HepG2 (cell line): ENCODE measurements around the gene PKMYT1. TPM values are rescaled to one million over a fixed set of nuclear protein-coding genes. Genes with fewer than 3 reads are reported as not detected.
A peak's percentile ranks its signal among the peaks of the same experiment; 100 is the strongest.

Source experiments
- ARHGAP35 ChIP-seq: sonication (generic); formaldehyde crosslinking; IDR thresholded peaks from 2 replicates; pipeline ENCODE4 v1.9.0; 2022; ENCODE audit warnings: mild to moderate bottlenecking, inconsistent platforms, moderate library complexity, missing genetic modification reagents, borderline replicate concordance
- CBX5 ChIP-seq: sonication (generic); formaldehyde crosslinking; IDR thresholded peaks from 2 replicates; pipeline ENCODE4 v1.4.0; 2020; ENCODE audit warnings: missing genetic modification reagents, borderline replicate concordance
- DRAP1 ChIP-seq: IDR thresholded peaks from 2 replicates; pipeline ENCODE4 v1.6.1; 2016; ENCODE audit warnings: missing genetic modification reagents, missing compliant biosample characterization
- FOXJ3 ChIP-seq: sonication (generic); formaldehyde crosslinking; IDR thresholded peaks from 2 replicates; pipeline ENCODE4 v1.4.0; 2020; ENCODE audit warnings: missing genetic modification reagents, mild to moderate bottlenecking, borderline replicate concordance
- HMG20A ChIP-seq: IDR thresholded peaks from 2 replicates; pipeline ENCODE4 v1.6.1; 2016; ENCODE audit warnings: borderline replicate concordance
- HNRNPLL ChIP-seq: fragments of 200-400 bp; formaldehyde crosslinking; IDR thresholded peaks from 2 replicates; pipeline ENCODE4 v1.6.1; 2017; ENCODE audit warnings: mild to moderate bottlenecking, low read depth, low read length; ENCODE audit not compliant: poor library complexity, severe bottlenecking
- MTA1 ChIP-seq: sonication (generic); formaldehyde crosslinking; IDR thresholded peaks from 2 replicates; pipeline ENCODE4 v1.4.0; 2020; ENCODE audit warnings: missing genetic modification reagents, mild to moderate bottlenecking, borderline replicate concordance
- NAIF1 ChIP-seq: sonication (generic); formaldehyde crosslinking; IDR thresholded peaks from 2 replicates; pipeline ENCODE4 v1.5.0; 2020; ENCODE audit warnings: mild to moderate bottlenecking, missing genetic modification reagents, borderline replicate concordance
- NCOA1 ChIP-seq: sonication (generic); formaldehyde crosslinking; IDR thresholded peaks from 2 replicates; pipeline ENCODE4 v1.9.0; 2021; ENCODE audit warnings: missing genetic modification reagents
- NR2F1 ChIP-seq, 2 experiments: fragments of 450-650 bp in 1 of 2; formaldehyde crosslinking in 1 of 2; IDR thresholded peaks; 2 replicates each; pipeline versions ENCODE4 v1.5.0 to v1.6.1; 2016 to 2020; ENCODE audit warnings: mild to moderate bottlenecking in 1 of 2, missing compliant biosample characterization in 1 of 2, missing genetic modification reagents in 1 of 2, moderate library complexity in 1 of 2
- RBAK ChIP-seq: sonication (generic); formaldehyde crosslinking; IDR thresholded peaks from 2 replicates; pipeline ENCODE4 v1.5.1; 2020; ENCODE audit warnings: mild to moderate bottlenecking, missing genetic modification reagents
- RBFOX2 ChIP-seq: fragments of 200-400 bp; formaldehyde crosslinking; IDR thresholded peaks from 2 replicates; pipeline ENCODE4 v1.6.1; 2017; ENCODE audit warnings: low read depth, mild to moderate bottlenecking, low read length
- RFXAP ChIP-seq: sonication (generic); formaldehyde crosslinking; IDR thresholded peaks from 2 replicates; pipeline ENCODE4 v1.4.0; 2020; ENCODE audit warnings: missing genetic modification reagents, borderline replicate concordance
- SMYD3 ChIP-seq: sonication (generic); formaldehyde crosslinking; IDR thresholded peaks from 2 replicates; pipeline ENCODE4 v1.8.1; 2023; ENCODE audit warnings: mild to moderate bottlenecking, missing genetic modification reagents
- TBX2 ChIP-seq: sonication (generic); formaldehyde crosslinking; IDR thresholded peaks from 2 replicates; pipeline ENCODE4 v1.5.0; 2020; ENCODE audit warnings: missing genetic modification reagents, mild to moderate bottlenecking, borderline replicate concordance
- U2AF1 ChIP-seq: fragments of 200-400 bp; formaldehyde crosslinking; optimal IDR thresholded peaks from 2 replicates; pipeline ENCODE3; 2017; ENCODE audit warnings: mild to moderate bottlenecking, low read depth, low read length
- ZBTB1 ChIP-seq: sonication (generic); formaldehyde crosslinking; IDR thresholded peaks from 2 replicates; pipeline ENCODE4 v1.4.0; 2020; ENCODE audit warnings: missing genetic modification reagents, borderline replicate concordance
- ZNF143 ChIP-seq: sonication (generic); formaldehyde crosslinking; IDR thresholded peaks from 2 replicates; pipeline ENCODE4 v1.4.0; 2020; ENCODE audit warnings: missing genetic modification reagents
- ZNF256 ChIP-seq: sonication (generic); formaldehyde crosslinking; conservative IDR thresholded peaks from 2 replicates; pipeline ENCODE4 v1.4.0; 2020; ENCODE audit warnings: missing genetic modification reagents
- ZNF33A ChIP-seq: sonication (generic); formaldehyde crosslinking; IDR thresholded peaks from 2 replicates; pipeline ENCODE4 v1.5.1; 2020; ENCODE audit warnings: missing genetic modification reagents, mild to moderate bottlenecking, moderate library complexity, borderline replicate concordance
- ZNF552 ChIP-seq: sonication (generic); formaldehyde crosslinking; IDR thresholded peaks from 2 replicates; pipeline ENCODE4 v1.9.0; 2022; ENCODE audit warnings: missing genetic modification reagents, mild to moderate bottlenecking, borderline replicate concordance
- ZNF577 ChIP-seq: sonication (generic); formaldehyde crosslinking; IDR thresholded peaks from 2 replicates; pipeline ENCODE4 v1.4.0; 2020; ENCODE audit warnings: mild to moderate bottlenecking, low read depth, missing genetic modification reagents, borderline replicate concordance
- polyA plus RNA-seq, 8 experiments: library from polyadenylated mRNA; depleted of rRNA in 3 of 8; stranded (reverse) in 7 of 8; unstranded in 1 of 8; fragments of >200 nt; fragmentation: Illumina TruSeq in 4 of 8; extraction: Trizol in 4 of 8; gene quantifications; 2 replicates each; pipeline versions ENCODE4 v1.2.1 to v1.2.3, GENCODE V29; 2011 to 2016; ENCODE audit warnings: low read depth in 4 of 8, missing spikeins in 1 of 8, mixed read lengths in 1 of 8; ENCODE audit not compliant: insufficient read depth in 1 of 8
- total RNA-seq, 5 experiments: library from RNA; depleted of rRNA; stranded (reverse); fragments of >200 nt; fragmentation: Illumina TruSeq; extraction: Trizol; gene quantifications; 2 replicates each; pipeline ENCODE4 v1.2.3, GENCODE V29; 2016; ENCODE audit warnings: low read depth in 1 of 5
- TF ChIP-seq, protein P1 (sequence below): sonication (generic); formaldehyde crosslinking; IDR thresholded peaks from 2 replicates; pipeline ENCODE4 v1.8.1; 2023; ENCODE audit warnings: missing genetic modification reagents, inconsistent platforms, borderline replicate concordance
- TF ChIP-seq, protein P2 (sequence below): sonication (generic); formaldehyde crosslinking; IDR thresholded peaks from 2 replicates; pipeline ENCODE4 v1.4.0; 2020; ENCODE audit warnings: missing genetic modification reagents, mild to moderate bottlenecking, borderline replicate concordance

The PKMYT1 gene
- total and polyA plus RNA-seq, 2 of the 13 experiments (the other 11 are each of a cell fraction or from before 2014, with no cell fraction given) = 7.0 to 27.8 TPM

- no peak; the same call in 1 of the 2 replicates for TF ChIP-seq ZNF552 (CRISPR knock-in tag)
- TF ChIP-seq, protein P1, sequence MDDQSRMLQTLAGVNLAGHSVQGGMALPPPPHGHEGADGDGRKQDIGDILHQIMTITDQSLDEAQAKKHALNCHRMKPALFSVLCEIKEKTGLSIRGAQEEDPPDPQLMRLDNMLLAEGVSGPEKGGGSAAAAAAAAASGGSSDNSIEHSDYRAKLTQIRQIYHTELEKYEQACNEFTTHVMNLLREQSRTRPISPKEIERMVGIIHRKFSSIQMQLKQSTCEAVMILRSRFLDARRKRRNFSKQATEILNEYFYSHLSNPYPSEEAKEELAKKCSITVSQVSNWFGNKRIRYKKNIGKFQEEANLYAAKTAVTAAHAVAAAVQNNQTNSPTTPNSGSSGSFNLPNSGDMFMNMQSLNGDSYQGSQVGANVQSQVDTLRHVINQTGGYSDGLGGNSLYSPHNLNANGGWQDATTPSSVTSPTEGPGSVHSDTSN (CRISPR knock-in tag) = no peak
- TF ChIP-seq NCOA1 (CRISPR knock-in tag) = peak; percentile 65
- peak; percentile 91 for TF ChIP-seq RBFOX2
- TF ChIP-seq HNRNPLL = no peak
- no peak for TF ChIP-seq ZNF577 (CRISPR knock-in tag)
- TF ChIP-seq RFXAP (CRISPR knock-in tag) = peak; percentile 54; the same call in 1 of the 2 replicates
- peak; percentile 86; the same call in 1 of the 2 replicates for TF ChIP-seq MTA1 (CRISPR knock-in tag)
- 0 out of 2 replicates have a peak, but pooled peaks have one; percentile 28 for TF ChIP-seq SMYD3
- peak; percentile 61 for TF ChIP-seq U2AF1
- 0 out of 2 replicates have a peak, but pooled peaks have one; percentile 28 for TF ChIP-seq ARHGAP35 (CRISPR knock-in tag)
- TF ChIP-seq CBX5 = 0 out of 2 replicates have a peak, but pooled peaks have one; percentile 40
- TF ChIP-seq NAIF1 (CRISPR knock-in tag) = peak; percentile 46; the same call in 1 of the 2 replicates
- TF ChIP-seq FOXJ3 (CRISPR knock-in tag) = 0 out of 2 replicates have a peak, but pooled peaks have one; percentile 25
- TF ChIP-seq HMG20A = peak; percentile 52; the same call in 1 of the 2 replicates
- TF ChIP-seq, protein P2, sequence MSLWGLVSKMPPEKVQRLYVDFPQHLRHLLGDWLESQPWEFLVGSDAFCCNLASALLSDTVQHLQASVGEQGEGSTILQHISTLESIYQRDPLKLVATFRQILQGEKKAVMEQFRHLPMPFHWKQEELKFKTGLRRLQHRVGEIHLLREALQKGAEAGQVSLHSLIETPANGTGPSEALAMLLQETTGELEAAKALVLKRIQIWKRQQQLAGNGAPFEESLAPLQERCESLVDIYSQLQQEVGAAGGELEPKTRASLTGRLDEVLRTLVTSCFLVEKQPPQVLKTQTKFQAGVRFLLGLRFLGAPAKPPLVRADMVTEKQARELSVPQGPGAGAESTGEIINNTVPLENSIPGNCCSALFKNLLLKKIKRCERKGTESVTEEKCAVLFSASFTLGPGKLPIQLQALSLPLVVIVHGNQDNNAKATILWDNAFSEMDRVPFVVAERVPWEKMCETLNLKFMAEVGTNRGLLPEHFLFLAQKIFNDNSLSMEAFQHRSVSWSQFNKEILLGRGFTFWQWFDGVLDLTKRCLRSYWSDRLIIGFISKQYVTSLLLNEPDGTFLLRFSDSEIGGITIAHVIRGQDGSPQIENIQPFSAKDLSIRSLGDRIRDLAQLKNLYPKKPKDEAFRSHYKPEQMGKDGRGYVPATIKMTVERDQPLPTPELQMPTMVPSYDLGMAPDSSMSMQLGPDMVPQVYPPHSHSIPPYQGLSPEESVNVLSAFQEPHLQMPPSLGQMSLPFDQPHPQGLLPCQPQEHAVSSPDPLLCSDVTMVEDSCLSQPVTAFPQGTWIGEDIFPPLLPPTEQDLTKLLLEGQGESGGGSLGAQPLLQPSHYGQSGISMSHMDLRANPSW (CRISPR knock-in tag) = no peak
- peak; percentile 14 for TF ChIP-seq DRAP1
- TF ChIP-seq ZBTB1 = no peak
- no peak for TF ChIP-seq ZNF256
- peak; percentile 67 for TF ChIP-seq TBX2 (CRISPR knock-in tag)
- TF ChIP-seq NR2F1 (CRISPR knock-in tag; IDR thresholded peaks at IDR 0.05) = peak; percentile 88 to 95; a peak in 3 of 4 replicates
- TF ChIP-seq RBAK (CRISPR knock-in tag) = no peak
- TF ChIP-seq ZNF33A (CRISPR knock-in tag) = no peak
- TF ChIP-seq ZNF143 = peak; percentile 48
Observed at GRCh38 chr16:3020604-3021448, 40.6 kb upstream of the PKMYT1 start (continued).
